GM23338 (cell line): Measurements from ENCODE around the gene MAN1C1. TPM values are rescaled to one million over a fixed set of nuclear protein-coding genes. Genes with fewer than 3 reads are reported as not detected.

ENCODE experiments used
- ATAC-seq: fragments of 200-7000 bp; cut with Tn5 transposase; 3 replicates; pipeline ENCODE4 v1.9.1; 2020
- DNase-seq: peaks from one replicate; pipeline ENCODE4 v3.0.0-alpha.2; 2015; ENCODE audit warnings: low spot score
- H2AFZ ChIP-seq: fragments of 200-600 bp; sonication (generic); 2 replicates; pipeline ENCODE4 v1.8.0; 2016; ENCODE audit warnings: antibody characterized with exemption, mild to moderate bottlenecking, moderate library complexity
- H3F3A ChIP-seq: fragments of 200-600 bp; sonication (generic); replicated peaks from 2 replicates; pipeline ENCODE4 v1.8.0; 2017; ENCODE audit warnings: antibody characterized with exemption, mixed run types, low read depth
- H3K27ac ChIP-seq: fragments of 200-600 bp; sonication (generic); 2 replicates; pipeline ENCODE4 v1.6.1; 2016; ENCODE audit warnings: low read depth
- H3K27me3 ChIP-seq: fragments of 200-600 bp; sonication (generic); 2 replicates; pipeline ENCODE4 v1.8.0; 2016; ENCODE audit warnings: mild to moderate bottlenecking, mixed run types, moderate library complexity; ENCODE audit not compliant: insufficient read depth
- H3K36me3 ChIP-seq: fragments of 200-600 bp; sonication (generic); 2 replicates; pipeline ENCODE4 v1.8.0; 2016; ENCODE audit warnings: mild to moderate bottlenecking; ENCODE audit not compliant: insufficient read depth
- H3K4me1 ChIP-seq: fragments of 200-600 bp; sonication (generic); 2 replicates; pipeline ENCODE4 v1.8.0; 2016; ENCODE audit warnings: mild to moderate bottlenecking, moderate library complexity; ENCODE audit not compliant: insufficient read depth
- H3K4me2 ChIP-seq: fragments of 200-600 bp; sonication (generic); 2 replicates; pipeline ENCODE4 v1.7.1; 2017; ENCODE audit warnings: mixed run types
- H3K4me3 ChIP-seq: fragments of 200-600 bp; sonication (generic); 2 replicates; pipeline ENCODE4 v1.6.1; 2016; ENCODE audit warnings: mixed run types
- H3K79me2 ChIP-seq: fragments of 200-600 bp; sonication (generic); replicated peaks from 2 replicates; pipeline ENCODE4 v1.8.0; 2017; ENCODE audit warnings: mild to moderate bottlenecking; ENCODE audit not compliant: insufficient read depth
- H3K9me2 ChIP-seq: fragments of 200-600 bp; sonication (generic); 2 replicates; pipeline ENCODE4 v1.8.0; 2017; ENCODE audit not compliant: insufficient read depth
- H4K20me1 ChIP-seq: fragments of 200-600 bp; sonication (generic); replicated peaks from 2 replicates; pipeline ENCODE4 v1.8.0; 2017; ENCODE audit warnings: mild to moderate bottlenecking; ENCODE audit not compliant: insufficient read depth
- H3K27ac Mint-ChIP-seq: 2 replicates; pipeline ENCODE4 v1.8.0; 2020; ENCODE audit warnings: inconsistent platforms, mild to moderate bottlenecking, moderate library complexity, mixed read lengths
- H3K27me3 Mint-ChIP-seq: 3 replicates; pipeline ENCODE4 v1.8.0; 2022; ENCODE audit warnings: low read depth, mild to moderate bottlenecking, moderate library complexity, mixed read lengths, inconsistent platforms; ENCODE audit not compliant: insufficient read depth, poor library complexity
- H3K36me3 Mint-ChIP-seq: 3 replicates; pipeline ENCODE4 v1.8.0; 2021; ENCODE audit warnings: low read depth, mild to moderate bottlenecking, inconsistent platforms, moderate library complexity, mixed read lengths
- H3K4me1 Mint-ChIP-seq: 3 replicates; pipeline ENCODE4 v1.8.0; 2020; ENCODE audit warnings: mild to moderate bottlenecking, inconsistent platforms, mixed read lengths
- H3K4me3 Mint-ChIP-seq: 3 replicates; pipeline ENCODE4 v1.8.0; 2021; ENCODE audit warnings: moderate library complexity, mild to moderate bottlenecking, inconsistent platforms, mixed read lengths
- H3K9me3 Mint-ChIP-seq: 3 replicates; pipeline ENCODE4 v1.8.0; 2020; ENCODE audit warnings: moderate library complexity, mild to moderate bottlenecking, inconsistent platforms, mixed read lengths
- CREB1 ChIP-seq: fragments of 250-450 bp; sonication (Bioruptor Pico); IDR thresholded peaks from 2 replicates; pipeline ENCODE4 v1.5.0; 2020; ENCODE audit warnings: low read depth, mild to moderate bottlenecking, moderate library complexity
- CTCF ChIP-seq, 2 experiments: fragments of 200-600 bp in 1 of 2; sonication (generic) in 1 of 2; conservative IDR thresholded peaks; 2 replicates each; pipeline versions ENCODE4 v1.5.1 to v1.6.1; 2016 to 2017; ENCODE audit warnings: antibody characterized with exemption in 2 of 2, low read depth in 2 of 2, mild to moderate bottlenecking in 2 of 2, moderate library complexity in 1 of 2
- ETS1 ChIP-seq: IDR thresholded peaks from 2 replicates; pipeline ENCODE4 v1.6.1; 2016; ENCODE audit warnings: antibody characterized with exemption
- EZH2 ChIP-seq: fragments of 200-600 bp; sonication (generic); IDR thresholded peaks from one replicate; pipeline ENCODE4 v1.8.0; 2017; ENCODE audit warnings: antibody characterized with exemption, mild to moderate bottlenecking, low read depth; ENCODE audit not compliant: unreplicated experiment
- EZH2phosphoT487 ChIP-seq: fragments of 200-600 bp; sonication (generic); IDR thresholded peaks from one replicate; pipeline ENCODE4 v1.8.1; 2018; ENCODE audit warnings: antibody characterized with exemption; ENCODE audit not compliant: unreplicated experiment
- JUNB ChIP-seq: IDR thresholded peaks from one replicate; pipeline ENCODE4 v1.6.1; 2016; ENCODE audit warnings: antibody characterized with exemption; ENCODE audit not compliant: unreplicated experiment
- NANOG ChIP-seq: IDR thresholded peaks from 2 replicates; pipeline ENCODE4 v1.6.1; 2016; ENCODE audit warnings: antibody characterized with exemption, borderline replicate concordance
- POLR2AphosphoS5 ChIP-seq: IDR thresholded peaks from 2 replicates; pipeline ENCODE4 v1.6.1; 2016; ENCODE audit warnings: antibody characterized with exemption, low read depth
- REST ChIP-seq: IDR thresholded peaks from one replicate; pipeline ENCODE4 v1.6.1; 2018; ENCODE audit warnings: antibody characterized with exemption; ENCODE audit not compliant: unreplicated experiment
- STAT1 ChIP-seq: IDR thresholded peaks from one replicate; pipeline ENCODE4 v1.6.1; 2016; ENCODE audit warnings: antibody characterized with exemption; ENCODE audit not compliant: unreplicated experiment
- ZNF114 ChIP-seq: fragments of 250-450 bp; sonication (Bioruptor Pico); IDR thresholded peaks from 2 replicates; pipeline ENCODE4 v1.5.0; 2020; ENCODE audit warnings: mild to moderate bottlenecking, moderate library complexity
- ZNF331 ChIP-seq: fragments of 250-450 bp; sonication (Bioruptor Pico); IDR thresholded peaks from 2 replicates; pipeline ENCODE4 v1.5.0; 2020; ENCODE audit warnings: low read depth, mild to moderate bottlenecking, moderate library complexity
- ZNF462 ChIP-seq: fragments of 250-450 bp; sonication (Bioruptor Pico); IDR thresholded peaks from 2 replicates; pipeline ENCODE4 v1.5.0; 2020; ENCODE audit warnings: mild to moderate bottlenecking, moderate library complexity
- polyA plus RNA-seq: library from polyadenylated mRNA; unstranded; fragments of >200 nt; fragmentation: Nextera tagmentation; extraction: Ambion mirVana; gene quantifications from 2 replicates; pipeline ENCODE4 v1.2.1, GENCODE V29; 2016
- total RNA-seq: library from RNA; depleted of rRNA; stranded (reverse); fragments of >200 nt; shearing (Covaris generic); gene quantifications from 2 replicates; pipeline ENCODE4 v1.2.3, GENCODE V29; 2014

Gene MAN1C1
- total and polyA plus RNA-seq, 2 experiments from 2014 or later, result 5.4 to 13.6 TPM

GRCh38 chr1:25651036-25651640 is 34.5 kb downstream of the MAN1C1 start:
- H3K4me1 Mint-ChIP-seq, result no peaks in the 10 kb centered on the region
- no peaks in the 10 kb centered on the region for H3K79me2 ChIP-seq
- TF ChIP-seq JUNB (no peak), ZNF331 (no peak), ZNF462 (CRISPR knock-in tag) (no peak), CTCF (conservative IDR thresholded peaks at IDR 0.05; ENCODE audit: low read depth in 2 of 2) (no peak), EZH2 (no peak), ZNF114 (CRISPR knock-in tag) (no peak), NANOG (no peak), POLR2AphosphoS5 (no peak), ETS1 (no peak), CREB1 (CRISPR knock-in tag) (no peak), REST (no peak), STAT1 (no peak), EZH2phosphoT487 (no peak)
- H3K27ac Mint-ChIP-seq, result no peak overlapping the region
- H3K27me3 ChIP-seq, result no peaks in the 10 kb centered on the region
- no peaks in the 10 kb centered on the region for H3K36me3 Mint-ChIP-seq
- H4K20me1 ChIP-seq, result no peaks in the 10 kb centered on the region; the same call in 1 of the 2 replicates
- H3K4me2 ChIP-seq, result no peak overlapping the region
- DNase-seq (no peak), ATAC-seq (no peak)
- H3K4me3 ChIP-seq, result no peak overlapping the region
- H3K27ac ChIP-seq, result no peak overlapping the region
- H3K4me1 ChIP-seq, result no peaks in the 10 kb centered on the region
- no peak overlapping the region for H2AFZ ChIP-seq
- no peaks in the 10 kb centered on the region for H3K36me3 ChIP-seq
- H3F3A ChIP-seq, result no peaks in the 10 kb centered on the region
- no peaks in the 10 kb centered on the region for H3K9me3 Mint-ChIP-seq
- H3K4me3 Mint-ChIP-seq, result no peak overlapping the region
- H3K9me2 ChIP-seq, result no peaks in the 10 kb centered on the region
- H3K27me3 Mint-ChIP-seq, result peaks cover 5% of the 10 kb centered on the region
